ENCODE measurements around the gene EFS.

GRCh38 chr14:23376482-23377197, 11.7 kb upstream of the EFS start, which contains the start of gene CMTM5:
- TF ChIP-seq POLR2AphosphoS5 (IDR thresholded peaks at IDR 0.05; ENCODE audit: low read depth, low read length) = no peak
- TF ChIP-seq, protein P1, sequence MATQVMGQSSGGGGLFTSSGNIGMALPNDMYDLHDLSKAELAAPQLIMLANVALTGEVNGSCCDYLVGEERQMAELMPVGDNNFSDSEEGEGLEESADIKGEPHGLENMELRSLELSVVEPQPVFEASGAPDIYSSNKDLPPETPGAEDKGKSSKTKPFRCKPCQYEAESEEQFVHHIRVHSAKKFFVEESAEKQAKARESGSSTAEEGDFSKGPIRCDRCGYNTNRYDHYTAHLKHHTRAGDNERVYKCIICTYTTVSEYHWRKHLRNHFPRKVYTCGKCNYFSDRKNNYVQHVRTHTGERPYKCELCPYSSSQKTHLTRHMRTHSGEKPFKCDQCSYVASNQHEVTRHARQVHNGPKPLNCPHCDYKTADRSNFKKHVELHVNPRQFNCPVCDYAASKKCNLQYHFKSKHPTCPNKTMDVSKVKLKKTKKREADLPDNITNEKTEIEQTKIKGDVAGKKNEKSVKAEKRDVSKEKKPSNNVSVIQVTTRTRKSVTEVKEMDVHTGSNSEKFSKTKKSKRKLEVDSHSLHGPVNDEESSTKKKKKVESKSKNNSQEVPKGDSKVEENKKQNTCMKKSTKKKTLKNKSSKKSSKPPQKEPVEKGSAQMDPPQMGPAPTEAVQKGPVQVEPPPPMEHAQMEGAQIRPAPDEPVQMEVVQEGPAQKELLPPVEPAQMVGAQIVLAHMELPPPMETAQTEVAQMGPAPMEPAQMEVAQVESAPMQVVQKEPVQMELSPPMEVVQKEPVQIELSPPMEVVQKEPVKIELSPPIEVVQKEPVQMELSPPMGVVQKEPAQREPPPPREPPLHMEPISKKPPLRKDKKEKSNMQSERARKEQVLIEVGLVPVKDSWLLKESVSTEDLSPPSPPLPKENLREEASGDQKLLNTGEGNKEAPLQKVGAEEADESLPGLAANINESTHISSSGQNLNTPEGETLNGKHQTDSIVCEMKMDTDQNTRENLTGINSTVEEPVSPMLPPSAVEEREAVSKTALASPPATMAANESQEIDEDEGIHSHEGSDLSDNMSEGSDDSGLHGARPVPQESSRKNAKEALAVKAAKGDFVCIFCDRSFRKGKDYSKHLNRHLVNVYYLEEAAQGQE (IDR thresholded peaks at IDR 0.05; ENCODE audit: insufficient read depth in 1 of 2, low read depth in 2 of 2, low read length in 2 of 2) = no peak
- TF ChIP-seq TAF1 (IDR thresholded peaks at IDR 0.05; ENCODE audit: borderline replicate concordance, insufficient read depth, low read length) = no peak
